NCI-H2081 treated with DMSO at 0.1 percent for 48 hours (cell line): ENCODE data around the gene STX18.

Source experiments
- DNase-seq: peaks from one replicate; lab custom pipeline; 2025; lab: John Stamatoyannopoulos, UW

STX18 gene

GRCh38 chr4:4418676-4419390, 123.0 kb downstream of the STX18 start:
- no peak for DNase-seq

- no peak for DNase-seq
These were observed 124.0 kb downstream of the STX18 start for GRCh38 chr4:4417886-4418285.

- no peak for DNase-seq
These were observed 124.9 kb downstream of the STX18 start for GRCh38 chr4:4416981-4417380.

- DNase-seq, result no peak
These were observed 125.7 kb downstream of the STX18 start for GRCh38 chr4:4415806-4416805.

- DNase-seq, result no peak
These were observed 126.6 kb downstream of the STX18 start for GRCh38 chr4:4415107-4415805.

GRCh38 chr4:4413806-4414205, 128.0 kb downstream of the STX18 start:
- DNase-seq, result no peak

- DNase-seq, result no peak
These were observed 128.5 kb downstream of the STX18 start for GRCh38 chr4:4413373-4413725.

- DNase-seq, result no peak
These were observed 129.0 kb downstream of the STX18 start for GRCh38 chr4:4412641-4413372.

- no peak for DNase-seq
These were observed 129.9 kb downstream of the STX18 start for GRCh38 chr4:4411906-4412305.

GRCh38 chr4:4410271-4410670, 131.6 kb downstream of the STX18 start:
- no peak for DNase-seq

GRCh38 chr4:4409416-4410115, 132.3 kb downstream of the STX18 start:
- no peak for DNase-seq

- DNase-seq, result no peak
These were observed 133.1 kb downstream of the STX18 start for GRCh38 chr4:4408576-4409335.

- DNase-seq, result no peak
These were observed 133.7 kb downstream of the STX18 start for GRCh38 chr4:4408132-4408523.

GRCh38 chr4:4407299-4408131, 134.3 kb downstream of the STX18 start:
- no peak for DNase-seq

- no peak for DNase-seq
These were observed 135.2 kb downstream of the STX18 start for GRCh38 chr4:4406455-4407298.

GRCh38 chr4:4405358-4405962, 136.4 kb downstream of the STX18 start:
- no peak for DNase-seq

- DNase-seq, result no peak
These were observed 138.9 kb downstream of the STX18 start for GRCh38 chr4:4402966-4403365.

GRCh38 chr4:4401036-4401435, 140.8 kb downstream of the STX18 start:
- no peak for DNase-seq
